ENCODE results near the gene PKHD1.

The PKHD1 gene

DNA sequence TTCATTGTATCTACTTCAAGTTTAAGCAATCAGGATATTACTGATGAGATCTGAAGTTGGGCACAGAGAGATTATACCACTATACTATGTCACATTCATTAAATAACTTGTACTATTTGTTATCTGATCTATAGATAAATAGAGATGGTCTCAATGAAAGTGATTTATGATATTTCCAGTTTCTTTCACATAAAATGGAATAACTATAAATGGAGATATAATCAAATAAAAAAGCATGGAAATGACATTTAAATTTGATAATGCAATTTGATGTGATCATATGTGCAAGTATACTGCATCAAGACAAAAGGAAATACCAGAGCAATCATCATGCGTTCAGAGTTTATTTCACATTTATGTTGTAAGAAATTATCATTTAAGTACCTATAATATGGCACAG lies 368.9 kb downstream of the PKHD1 start:
- TF ChIP-seq GATA2 (IDR thresholded peaks at IDR 0.05; ENCODE audit: low read depth, low read length) = no peak

DNA sequence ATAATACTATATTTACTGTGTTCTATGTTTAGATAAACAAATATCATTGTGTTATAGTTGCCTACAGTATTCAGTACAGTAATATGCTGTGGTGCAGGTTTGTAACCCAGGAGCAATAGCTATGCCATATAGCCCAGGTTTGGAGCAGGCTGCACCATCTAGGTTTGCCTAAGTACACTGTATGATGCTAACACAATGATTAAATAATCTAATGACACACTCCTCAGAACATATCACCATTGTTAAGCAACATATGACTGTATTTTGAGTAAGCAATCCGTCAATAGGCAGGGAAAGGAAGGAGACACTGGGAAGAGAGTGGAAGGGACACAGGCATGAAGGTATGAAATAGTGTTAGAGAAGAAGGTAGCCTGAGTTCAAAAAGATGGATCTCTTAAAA lies 369.9 kb downstream of the PKHD1 start:
- no peak for TF ChIP-seq GATA2 (IDR thresholded peaks at IDR 0.05; ENCODE audit: low read depth, low read length)
- TF ChIP-seq GATA3 (IDR thresholded peaks at IDR 0.05; ENCODE audit: low read depth, low read length) = no peak

GRCh38 chr6:51711876-51712275 lies 375.5 kb downstream of the PKHD1 start:
- TF ChIP-seq GATA2 (IDR thresholded peaks at IDR 0.05; ENCODE audit: low read depth, low read length) (no peak), GATA3 (IDR thresholded peaks at IDR 0.05; ENCODE audit: low read depth, low read length) (no peak)

DNA sequence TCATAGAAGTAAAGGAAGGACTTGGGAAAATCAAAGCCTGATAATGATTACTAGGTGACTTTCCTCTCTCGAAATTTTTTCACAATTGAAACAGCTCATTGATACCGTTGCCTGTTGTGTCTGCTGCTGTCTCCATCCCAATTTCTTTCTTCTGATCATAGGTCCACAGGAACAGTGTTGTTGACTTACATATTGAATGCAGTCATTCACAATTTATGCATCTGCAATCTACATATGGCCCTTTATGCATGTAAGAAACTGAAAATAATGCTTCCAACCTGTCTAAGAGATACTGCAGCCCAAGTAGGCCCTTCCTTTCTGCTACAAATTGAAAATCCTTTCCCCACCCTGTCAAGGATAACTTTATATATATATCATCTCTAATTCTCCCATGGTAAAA lies 381.3 kb downstream of the PKHD1 start:
- no peak for TF ChIP-seq GATA3 (IDR thresholded peaks at IDR 0.05; ENCODE audit: low read depth, low read length)
- TF ChIP-seq GATA2 (IDR thresholded peaks at IDR 0.05; ENCODE audit: low read depth, low read length) = no peak

DNA sequence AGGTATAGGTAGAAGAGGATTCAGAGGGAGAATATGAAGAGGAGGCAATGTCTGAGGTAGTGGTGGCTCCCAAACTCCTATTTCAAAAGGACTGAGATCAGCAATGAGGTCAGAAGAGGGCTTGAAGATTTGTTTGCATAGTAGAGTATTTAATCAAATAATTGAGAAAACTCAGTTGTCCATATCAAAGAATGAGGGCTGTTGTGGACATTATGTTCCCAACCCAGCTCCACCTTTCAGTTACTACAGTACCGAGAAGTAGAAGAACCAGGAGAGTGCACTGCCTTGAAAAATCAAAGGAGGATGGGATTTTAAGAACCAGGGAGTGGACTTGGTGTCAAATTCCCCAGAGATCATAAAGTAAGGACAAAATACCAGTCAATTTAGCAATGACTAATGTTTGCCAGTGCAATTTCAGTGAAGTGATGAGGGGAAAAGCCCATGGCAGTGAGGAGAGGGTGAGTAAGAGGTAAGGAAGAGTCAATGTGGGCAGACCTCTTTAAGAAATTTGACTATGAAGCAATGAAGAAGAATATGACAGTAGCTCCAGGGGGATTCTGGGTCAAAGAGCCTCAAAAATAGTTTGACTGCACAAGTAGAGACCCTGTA lies 382.4 kb downstream of the PKHD1 start:
- no peak for TF ChIP-seq GATA3 (IDR thresholded peaks at IDR 0.05; ENCODE audit: low read depth, low read length)
- no peak for TF ChIP-seq GATA2 (IDR thresholded peaks at IDR 0.05; ENCODE audit: low read depth, low read length)

DNA sequence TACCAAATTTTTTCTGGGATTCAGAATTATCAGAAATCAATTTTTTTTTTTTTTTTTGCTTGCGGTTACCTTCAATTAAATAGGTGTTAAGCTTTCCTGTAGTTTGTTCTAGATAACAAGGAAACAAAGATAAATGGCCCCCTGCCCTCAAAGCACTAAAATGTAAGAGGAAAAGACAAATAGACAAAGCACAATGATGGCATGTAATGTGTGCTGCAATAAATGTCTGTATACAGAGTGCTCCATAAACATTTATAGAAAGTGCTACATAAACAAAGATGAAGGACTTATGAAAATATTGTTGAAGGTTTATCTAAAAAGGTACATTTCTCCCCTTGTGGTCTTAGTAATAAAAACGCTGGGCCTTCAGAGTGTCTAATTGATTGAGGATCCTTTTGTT lies 384.6 kb downstream of the PKHD1 start:
- TF ChIP-seq GATA3 (IDR thresholded peaks at IDR 0.05; ENCODE audit: low read depth, low read length) = no peak
- no peak for TF ChIP-seq GATA2 (IDR thresholded peaks at IDR 0.05; ENCODE audit: low read depth, low read length)

DNA sequence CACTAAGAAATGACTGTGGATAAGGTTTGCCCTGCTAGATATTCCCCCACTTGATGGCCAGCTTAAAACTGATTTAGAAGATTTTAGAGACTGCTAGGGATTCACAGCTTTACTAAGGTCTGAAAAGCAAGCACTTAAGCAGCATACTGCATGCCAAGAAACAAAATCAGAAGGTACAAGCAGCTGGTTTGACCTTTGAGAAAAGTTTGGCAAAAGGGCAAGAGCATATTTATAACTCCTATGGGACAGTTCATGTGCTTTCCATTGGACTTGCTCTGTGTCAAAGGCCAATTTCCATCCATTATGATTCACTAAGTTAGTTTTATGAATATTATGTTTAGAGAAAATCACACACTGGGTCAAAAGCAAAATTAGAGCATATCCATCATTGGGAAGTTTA lies 402.8 kb downstream of the PKHD1 start:
- no peak for TF ChIP-seq GATA3 (IDR thresholded peaks at IDR 0.05; ENCODE audit: low read depth, low read length)
- TF ChIP-seq GATA2 (IDR thresholded peaks at IDR 0.05; ENCODE audit: low read depth, low read length) = no peak

- no peak for TF ChIP-seq GATA2 (IDR thresholded peaks at IDR 0.05; ENCODE audit: low read depth, low read length)
- no peak for TF ChIP-seq GATA3 (IDR thresholded peaks at IDR 0.05; ENCODE audit: low read depth, low read length)
Observed at GRCh38 chr6:51684038-51684437, 403.4 kb downstream of the PKHD1 start.

DNA sequence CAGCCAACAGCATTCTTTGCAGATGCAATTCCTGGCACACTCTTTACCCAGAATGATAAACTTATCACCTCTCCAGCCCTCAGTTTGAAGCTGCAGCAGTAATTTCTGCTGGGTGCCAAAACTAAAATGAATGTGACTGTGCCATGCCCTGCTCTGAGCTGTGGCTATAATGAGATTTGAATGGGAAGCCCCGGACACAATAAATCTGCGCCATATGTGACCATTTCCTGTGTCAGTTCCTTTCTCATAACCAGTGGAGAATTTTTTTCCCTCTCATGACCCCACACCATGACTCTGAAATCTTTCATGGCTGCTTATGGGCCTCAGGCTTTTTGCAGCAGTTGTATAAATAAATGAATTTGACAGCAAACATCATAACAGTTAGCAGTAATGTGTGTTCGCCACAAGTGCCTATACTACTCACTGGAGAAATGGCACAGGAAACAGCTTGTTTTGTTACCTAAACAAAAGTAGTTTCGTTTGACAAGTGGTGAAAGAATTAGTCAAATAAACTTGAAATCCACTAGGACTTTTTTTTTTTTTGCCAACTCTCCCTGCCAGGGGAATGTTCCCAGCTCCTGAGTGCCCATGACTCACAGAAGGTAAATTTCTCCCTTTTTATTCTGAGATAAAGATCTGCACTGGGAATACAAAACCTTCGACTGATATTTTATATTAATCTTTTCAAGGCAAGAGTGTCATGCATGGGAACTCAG lies 408.4 kb downstream of the PKHD1 start:
- peak; percentile 87 for TF ChIP-seq GATA2 (IDR thresholded peaks at IDR 0.05; ENCODE audit: low read depth, low read length)
- TF ChIP-seq GATA3 (IDR thresholded peaks at IDR 0.05; ENCODE audit: low read depth, low read length) = peak; percentile 87

DNA sequence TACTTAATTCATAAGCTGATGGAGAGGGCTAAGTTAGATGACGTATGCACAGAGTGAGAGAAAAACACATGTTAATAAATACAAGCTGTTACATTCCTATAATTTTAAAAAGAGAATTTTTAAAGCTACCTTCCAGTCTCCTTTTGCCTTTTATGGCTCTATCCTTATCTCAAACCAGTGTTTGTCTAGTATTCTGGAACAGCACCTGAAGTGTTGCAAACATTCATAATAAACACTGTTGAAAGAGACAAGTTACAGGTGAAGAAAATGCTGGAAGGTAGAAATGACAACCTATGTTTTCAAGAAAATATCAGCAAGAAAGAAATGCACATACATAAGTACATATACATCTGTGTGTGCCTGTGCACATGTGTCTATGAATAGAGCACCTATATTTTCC lies 409.1 kb downstream of the PKHD1 start:
- TF ChIP-seq GATA2 (IDR thresholded peaks at IDR 0.05; ENCODE audit: low read depth, low read length) (no peak), GATA3 (IDR thresholded peaks at IDR 0.05; ENCODE audit: low read depth, low read length) (no peak)

GRCh38 chr6:51675922-51676275 lies 411.5 kb downstream of the PKHD1 start:
- no peak for TF ChIP-seq GATA3 (IDR thresholded peaks at IDR 0.05; ENCODE audit: low read depth, low read length)
- TF ChIP-seq GATA2 (IDR thresholded peaks at IDR 0.05; ENCODE audit: low read depth, low read length) = no peak

DNA sequence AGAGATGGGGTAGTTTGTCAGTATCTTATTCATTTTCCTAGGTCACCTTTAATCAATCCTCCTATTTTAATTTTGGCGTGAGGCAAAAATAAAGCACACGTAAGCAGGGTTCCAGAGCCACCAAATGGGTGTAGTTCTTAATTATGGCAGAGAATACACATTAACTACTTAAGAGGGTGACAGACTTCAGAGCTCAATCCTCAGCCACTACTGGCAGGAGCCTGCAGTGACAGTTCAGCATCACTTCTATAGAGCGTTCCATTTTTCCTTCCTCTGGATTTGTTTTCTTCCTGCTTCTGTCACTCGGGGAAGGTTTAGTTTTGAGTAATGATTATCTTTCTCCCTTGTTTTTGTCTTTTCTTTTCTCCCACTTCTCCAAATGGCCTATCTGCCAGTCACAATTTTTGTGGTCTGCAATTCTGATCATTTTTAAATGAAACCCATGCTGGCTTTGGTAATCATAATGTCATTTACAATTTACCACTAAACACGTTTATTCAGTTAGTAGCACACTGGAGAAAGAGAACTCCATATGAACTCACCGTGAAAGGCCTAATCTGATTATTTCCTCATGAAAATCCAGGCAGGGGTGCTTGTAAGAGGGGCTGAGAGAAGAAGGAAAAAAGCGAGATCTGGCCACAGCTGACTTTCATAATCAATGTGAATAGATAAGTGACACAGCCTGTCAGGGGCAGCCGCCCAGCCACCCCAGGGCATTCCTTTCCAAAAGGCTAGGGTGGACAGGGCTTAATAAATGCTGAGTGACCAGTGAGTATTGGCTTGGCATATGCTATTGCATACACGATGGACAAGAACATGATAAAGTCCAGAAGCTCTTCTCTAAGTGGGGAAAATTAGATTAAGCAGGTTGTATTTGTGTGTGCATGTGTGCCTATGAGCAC lies 412.1 kb downstream of the PKHD1 start:
- TF ChIP-seq GATA2 (IDR thresholded peaks at IDR 0.05; ENCODE audit: low read depth, low read length) (peak; percentile 91), GATA3 (IDR thresholded peaks at IDR 0.05; ENCODE audit: low read depth, low read length) (peak; percentile 64)

GRCh38 chr6:51663525-51663924 lies 423.9 kb downstream of the PKHD1 start:
- TF ChIP-seq GATA3 (IDR thresholded peaks at IDR 0.05; ENCODE audit: low read depth, low read length) = no peak
- no peak for TF ChIP-seq GATA2 (IDR thresholded peaks at IDR 0.05; ENCODE audit: low read depth, low read length)

GRCh38 chr6:51660767-51661166 lies 426.6 kb downstream of the PKHD1 start:
- TF ChIP-seq GATA2 (IDR thresholded peaks at IDR 0.05; ENCODE audit: low read depth, low read length) (no peak), GATA3 (IDR thresholded peaks at IDR 0.05; ENCODE audit: low read depth, low read length) (no peak)

GRCh38 chr6:51657491-51657890 lies 429.9 kb downstream of the PKHD1 start:
- no peak for TF ChIP-seq GATA2 (IDR thresholded peaks at IDR 0.05; ENCODE audit: low read depth, low read length)
- no peak for TF ChIP-seq GATA3 (IDR thresholded peaks at IDR 0.05; ENCODE audit: low read depth, low read length)

All from SH-SY5Y (cell line).